GM19035 (cell line): ENCODE results near the gene CEP128.

ENCODE experiments used
- ATAC-seq: cut with Tn5 transposase; IDR thresholded peaks from one replicate; pipeline ENCODE4 v1.9.1; 2021; ENCODE audit not compliant: unreplicated experiment

Gene CEP128

DNA sequence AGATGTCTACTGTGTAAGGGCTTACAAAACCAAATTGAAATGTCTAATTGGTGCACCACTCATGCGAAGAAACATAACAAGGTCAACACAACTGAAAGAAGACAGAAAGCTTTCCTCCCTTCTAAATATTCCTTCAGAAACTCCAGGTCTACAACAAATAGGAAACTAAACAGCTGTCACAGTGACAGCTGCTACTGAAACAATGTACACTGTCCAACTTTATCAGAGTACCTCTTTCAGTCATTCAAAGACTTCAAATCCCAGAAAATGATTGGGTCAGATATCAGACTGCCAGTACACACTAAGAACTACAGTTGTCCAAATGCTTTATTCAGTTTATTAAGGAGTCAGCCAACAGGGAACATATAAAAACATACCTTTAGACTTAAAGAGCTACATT, 35.2 kb downstream of the CEP128 start:
- ATAC-seq, result no peak

DNA sequence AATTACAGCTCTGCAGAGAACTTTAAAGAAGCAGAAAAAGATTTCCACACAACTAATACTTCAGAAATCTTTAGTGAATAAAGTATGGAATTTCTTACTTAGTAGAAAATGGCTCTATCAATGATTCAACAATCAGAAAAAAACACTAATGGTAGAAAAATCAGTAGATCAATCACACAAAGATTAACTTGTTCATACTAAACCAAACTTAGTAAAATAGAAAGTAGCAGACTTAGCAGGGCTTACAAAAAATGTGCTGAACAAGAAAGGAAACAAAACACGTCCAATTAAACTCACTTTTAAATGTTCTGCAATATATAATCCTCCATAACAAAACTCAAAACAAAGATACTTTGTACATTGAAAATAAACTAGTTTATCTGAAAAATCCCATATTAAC, 38.9 kb downstream of the CEP128 start:
- no peak for ATAC-seq

DNA sequence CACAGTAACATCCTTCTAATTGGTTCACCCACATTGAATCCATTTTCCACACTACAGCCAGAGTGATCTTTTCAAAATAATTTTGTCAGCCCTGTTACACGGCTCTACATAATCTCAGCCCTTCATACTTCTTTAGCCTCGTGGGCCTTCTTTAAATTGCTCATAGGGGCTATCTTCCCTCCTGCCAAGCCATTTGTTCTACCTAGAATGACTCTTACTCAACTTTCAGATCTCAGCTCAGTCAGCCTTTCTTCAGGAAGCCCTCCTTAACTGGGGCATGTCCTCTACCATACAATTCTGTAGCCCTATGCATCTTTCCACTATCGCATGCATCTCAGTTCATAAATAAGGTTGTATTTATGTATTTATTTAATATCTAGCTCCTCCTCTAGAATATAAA, 39.7 kb downstream of the CEP128 start:
- ATAC-seq, result no peak

DNA sequence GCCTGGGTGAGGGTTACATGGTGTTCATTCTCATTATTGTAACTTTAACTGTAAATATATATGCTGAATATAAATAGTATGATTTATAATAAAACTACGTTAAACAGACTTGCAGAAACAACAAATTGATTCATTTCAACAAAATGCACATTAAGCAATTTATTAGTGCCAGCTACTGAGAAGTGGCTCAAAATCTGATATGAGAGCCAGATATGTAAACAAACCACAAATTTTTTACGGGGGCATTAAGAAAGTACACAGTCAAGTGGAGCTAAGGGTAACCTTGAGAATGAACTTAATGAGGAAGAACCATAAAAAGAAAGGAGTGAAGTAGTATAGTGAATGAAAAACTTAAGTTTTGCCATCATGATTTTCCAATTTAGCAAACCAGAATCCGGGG, 40.3 kb downstream of the CEP128 start:
- ATAC-seq, result no peak

DNA sequence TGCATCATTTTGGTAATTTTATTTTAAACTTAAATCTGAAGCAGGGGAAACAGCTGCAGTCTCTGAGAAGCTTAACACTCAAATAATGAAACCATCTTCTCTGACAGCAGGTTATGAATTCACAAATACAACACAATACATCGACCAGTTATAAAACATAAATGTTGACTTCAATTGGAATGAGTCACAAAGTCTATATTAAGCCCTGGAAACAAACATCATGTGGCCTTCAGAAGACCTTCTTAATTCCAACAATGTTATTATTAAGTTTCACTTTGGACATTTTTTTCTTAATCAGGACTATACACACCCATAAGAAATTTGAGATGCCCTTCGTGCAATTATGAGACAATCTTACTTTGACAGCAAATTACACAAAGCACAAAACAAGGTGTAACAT, 68.9 kb downstream of the CEP128 start:
- no peak for ATAC-seq

DNA sequence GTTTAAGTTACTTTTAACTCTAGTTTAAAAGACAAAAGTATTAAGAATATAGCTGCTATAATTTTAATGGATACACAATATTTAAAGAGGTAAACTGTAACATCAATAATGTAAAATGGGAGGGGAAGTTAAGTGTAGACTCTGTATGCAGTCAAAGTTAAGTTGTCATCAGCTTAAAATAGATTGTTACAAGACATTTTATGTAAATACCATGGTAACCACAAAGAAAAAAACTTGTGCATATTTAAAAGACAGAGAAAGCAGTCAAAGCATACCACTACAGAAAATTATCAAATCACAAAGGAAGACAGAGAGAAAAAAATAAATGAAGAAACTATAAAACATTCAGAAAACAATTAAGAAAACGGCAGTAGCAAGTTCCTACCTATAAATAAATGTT, 73.3 kb downstream of the CEP128 start:
- no peak for ATAC-seq

DNA sequence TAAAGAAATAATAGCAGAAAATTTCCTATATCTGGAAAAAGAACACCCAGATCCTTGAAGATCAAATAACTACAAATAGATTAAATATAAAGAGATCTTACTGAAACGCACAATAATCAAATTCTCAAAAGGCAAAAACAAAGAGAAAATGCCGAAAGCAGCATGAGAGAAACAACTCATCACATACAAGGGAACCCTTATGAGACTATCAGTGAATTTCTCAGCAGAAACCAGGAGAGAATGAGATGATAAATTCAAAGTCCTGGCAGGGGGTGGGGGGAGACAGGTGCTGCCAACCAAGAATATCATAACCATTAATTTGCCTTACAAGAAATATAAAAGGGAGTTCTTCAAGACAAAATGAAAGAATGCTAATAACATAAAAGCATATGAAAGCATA, 73.7 kb downstream of the CEP128 start:
- ATAC-seq, result no peak

DNA sequence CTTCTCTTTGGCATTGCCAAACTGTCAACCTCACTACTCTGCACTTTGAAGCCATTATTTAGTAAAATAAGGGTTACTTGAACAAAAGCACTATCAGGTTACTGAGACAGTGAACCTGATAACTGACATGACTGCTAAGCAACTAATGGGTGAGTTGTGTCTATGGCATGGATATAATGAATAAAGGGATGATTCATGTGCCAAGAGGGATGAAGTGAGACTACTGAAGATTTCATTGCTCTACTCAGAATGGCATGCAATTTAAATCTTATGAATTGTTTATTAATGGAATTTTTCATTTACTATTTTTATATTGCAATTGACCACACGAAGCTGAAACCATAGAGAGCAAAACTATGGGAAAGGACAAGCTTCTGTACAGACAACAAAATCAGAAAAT, 74.4 kb downstream of the CEP128 start:
- ATAC-seq, result no peak

DNA sequence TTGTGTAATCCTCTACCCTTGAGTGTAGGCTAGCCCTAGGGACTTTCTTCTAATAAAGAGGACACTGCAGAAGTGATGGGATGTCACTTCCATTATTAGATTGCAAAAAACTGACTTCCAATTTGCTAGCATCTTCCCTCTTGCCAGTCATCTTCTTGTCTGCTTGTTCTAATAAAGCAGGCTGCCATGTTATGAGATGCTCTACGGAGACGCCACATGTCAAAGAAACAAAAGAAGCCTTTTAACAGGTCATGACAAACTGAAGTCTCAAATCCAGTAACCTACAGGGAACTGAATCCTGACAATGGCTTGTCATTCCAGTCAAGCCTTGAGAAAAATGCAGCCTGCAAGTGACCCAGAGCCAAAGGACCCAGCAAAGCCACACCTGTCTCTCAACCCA, 76.0 kb downstream of the CEP128 start:
- no peak for ATAC-seq

DNA sequence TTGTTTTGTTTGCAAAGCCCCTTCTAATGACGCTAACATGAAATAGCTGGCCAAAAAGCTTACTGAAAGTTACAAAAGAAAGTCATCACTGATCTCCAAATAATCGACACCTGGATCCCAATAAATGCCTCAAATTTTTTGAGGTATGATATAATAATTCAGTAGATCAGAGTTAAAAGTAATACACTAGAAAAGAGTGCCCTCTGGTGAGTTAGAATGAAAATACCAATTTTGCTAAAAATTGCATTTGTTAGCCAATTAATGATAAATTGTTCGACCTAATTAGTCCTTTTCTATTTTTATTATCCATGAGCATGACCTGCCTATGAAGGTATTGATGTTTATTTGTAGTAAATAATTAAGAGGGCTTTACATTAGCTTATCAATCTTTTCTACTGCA, 78.6 kb downstream of the CEP128 start:
- no peak for ATAC-seq

DNA sequence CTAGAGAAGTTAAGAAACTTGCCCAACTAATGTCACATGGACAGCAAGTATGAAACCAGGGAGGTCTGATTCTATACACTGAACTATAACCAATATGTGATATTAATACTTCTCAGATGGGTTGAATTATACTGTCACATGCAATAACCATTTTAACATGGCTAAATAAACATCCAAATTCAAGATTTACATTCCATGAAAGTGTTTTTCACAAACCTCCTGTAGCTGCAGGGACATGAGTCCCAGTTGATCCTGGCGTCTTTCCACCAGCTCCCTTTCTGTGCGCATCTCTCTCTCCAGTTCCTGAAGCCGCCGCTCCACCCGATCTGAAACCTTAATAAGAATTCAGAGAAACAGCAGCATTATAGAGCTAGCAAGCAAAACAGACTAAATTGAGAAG, 79.0 kb downstream of the CEP128 start:
- ATAC-seq, result no peak

DNA sequence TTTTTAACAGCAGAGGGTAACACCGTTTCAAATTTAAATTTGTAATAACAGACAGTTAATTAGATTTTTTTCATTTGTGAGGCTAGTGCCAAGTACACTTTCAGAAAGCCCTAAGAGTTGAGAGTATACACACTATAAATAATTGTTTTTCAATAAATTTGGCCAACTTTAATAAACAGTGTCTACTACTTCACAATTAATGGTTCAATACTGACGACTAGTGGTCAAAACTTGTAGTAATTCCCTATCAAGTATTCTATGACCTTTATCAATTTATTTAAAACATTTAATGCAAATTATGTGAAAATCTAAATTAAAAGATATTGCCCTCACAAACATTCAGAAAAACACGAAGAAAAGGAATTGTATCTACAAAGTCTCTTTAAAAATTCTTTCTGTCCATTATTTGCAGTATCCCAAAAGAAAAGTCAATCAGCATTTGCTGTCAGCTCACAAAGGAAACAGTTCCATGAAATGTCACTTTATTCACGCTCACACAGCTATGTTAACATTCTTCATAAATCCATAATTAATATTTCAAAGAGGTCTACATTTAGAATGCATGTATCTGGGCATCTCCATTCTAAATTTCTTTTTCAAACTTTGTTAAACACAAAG, 91.2 kb downstream of the CEP128 start:
- ATAC-seq, result no peak

DNA sequence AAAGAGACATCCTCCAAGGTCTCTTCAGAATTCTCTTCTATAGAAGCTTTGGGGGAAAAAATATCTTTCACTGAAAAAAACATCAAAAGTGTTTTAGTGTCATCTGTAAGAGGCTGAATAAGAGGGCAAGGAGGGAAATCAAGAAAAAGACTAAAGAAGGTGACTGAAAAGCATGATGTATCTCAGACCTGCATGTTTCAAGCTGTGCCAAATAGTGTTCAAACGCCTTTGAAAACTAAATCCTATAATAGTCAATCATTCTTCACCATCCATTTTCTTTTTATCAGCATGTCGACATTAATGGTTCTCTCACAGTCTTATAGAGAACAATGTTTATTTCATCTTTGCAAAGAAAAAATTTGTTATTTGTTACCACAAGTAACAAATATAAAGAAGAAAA, 94.5 kb downstream of the CEP128 start:
- no peak for ATAC-seq

DNA sequence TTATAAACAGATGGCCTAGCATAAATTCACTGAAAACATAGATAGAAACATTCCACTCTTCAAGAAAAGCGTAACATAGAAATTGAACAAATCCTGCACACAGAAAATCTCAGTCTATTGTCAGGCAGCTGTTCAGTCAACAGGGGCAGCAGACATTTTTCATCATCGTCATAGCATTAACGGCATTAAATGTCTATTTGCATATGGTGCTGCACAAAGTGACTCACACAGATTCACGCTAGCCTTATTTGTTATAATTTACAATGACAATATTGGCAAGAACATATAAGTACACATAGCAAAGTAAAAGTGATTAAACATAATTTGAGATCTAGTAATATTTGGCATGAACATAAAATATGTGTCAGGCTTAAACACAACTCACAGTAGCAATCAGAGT, 95.7 kb downstream of the CEP128 start:
- ATAC-seq, result no peak

DNA sequence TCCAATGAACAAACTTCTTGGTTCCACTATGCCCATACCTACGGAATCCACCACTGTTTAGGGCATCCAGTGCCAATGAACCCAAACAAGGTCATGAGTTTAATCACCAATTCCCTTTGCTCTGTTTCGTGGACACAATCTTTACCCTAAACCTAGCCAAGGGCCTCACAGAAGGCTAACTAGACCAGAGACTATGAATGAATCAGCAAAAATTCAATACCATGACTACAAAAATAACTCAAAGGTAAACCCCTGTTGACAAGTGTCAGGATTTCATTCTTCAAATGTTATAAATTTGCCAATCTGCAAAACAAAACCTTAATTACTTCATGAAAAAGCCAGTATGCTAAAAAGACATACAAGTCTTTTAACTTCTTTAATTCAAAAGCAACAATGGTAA, 96.7 kb downstream of the CEP128 start:
- ATAC-seq, result no peak

DNA sequence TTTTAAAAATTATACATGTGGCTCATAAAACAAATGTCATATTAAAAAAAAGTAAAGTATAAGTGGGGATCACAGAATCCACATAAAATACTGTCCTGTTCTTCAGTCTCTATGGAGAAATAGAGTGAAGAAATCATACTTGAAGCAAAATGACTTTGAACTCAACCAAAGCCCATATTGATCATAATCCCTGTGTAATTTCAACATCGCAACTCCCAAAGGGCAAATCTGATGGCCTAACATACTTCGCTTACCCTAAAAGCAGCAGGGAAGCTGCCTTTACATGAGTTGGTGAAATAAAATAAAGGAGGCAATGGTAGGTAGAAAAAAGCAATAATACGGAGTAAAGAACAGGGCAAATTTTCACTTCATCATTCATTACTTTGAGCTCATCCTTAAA, 101.8 kb downstream of the CEP128 start:
- no peak for ATAC-seq

DNA sequence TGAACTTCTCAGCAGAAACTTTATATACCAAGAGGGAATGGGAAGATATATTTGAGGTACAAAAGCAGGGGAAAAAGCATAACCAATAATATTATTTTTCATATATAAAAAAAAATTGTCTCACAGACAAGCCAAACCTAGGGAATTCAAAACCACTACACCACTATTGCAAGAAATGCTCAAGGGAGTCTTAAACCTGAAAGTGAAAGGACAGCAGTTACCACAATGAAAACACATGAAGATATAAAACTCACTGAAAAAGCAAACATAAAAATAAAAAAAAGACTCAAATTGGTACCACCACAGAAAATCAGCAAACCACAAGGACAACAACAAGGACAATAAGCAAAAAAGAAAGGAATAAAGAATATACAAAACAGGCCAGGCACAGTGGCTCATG, 131.9 kb downstream of the CEP128 start:
- no peak for ATAC-seq

DNA sequence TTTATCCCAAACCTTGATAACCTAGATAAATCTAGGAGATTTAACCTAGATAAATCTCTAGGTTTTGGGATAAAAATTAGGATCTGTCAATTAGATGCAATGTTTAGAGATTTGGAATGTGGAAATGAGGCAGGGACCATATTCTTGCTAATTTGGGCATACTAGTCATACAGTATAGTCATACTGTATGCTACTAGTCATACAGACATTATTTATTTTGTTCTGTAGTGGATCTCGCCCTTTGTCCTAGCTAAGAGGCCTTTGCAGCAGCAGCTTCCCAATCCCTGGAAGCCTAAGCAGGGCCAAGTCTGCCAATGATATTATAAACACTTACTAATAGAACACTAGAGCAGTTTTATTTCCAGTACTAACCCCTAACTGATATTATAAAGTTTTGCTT, 136.4 kb downstream of the CEP128 start:
- no peak for ATAC-seq

DNA sequence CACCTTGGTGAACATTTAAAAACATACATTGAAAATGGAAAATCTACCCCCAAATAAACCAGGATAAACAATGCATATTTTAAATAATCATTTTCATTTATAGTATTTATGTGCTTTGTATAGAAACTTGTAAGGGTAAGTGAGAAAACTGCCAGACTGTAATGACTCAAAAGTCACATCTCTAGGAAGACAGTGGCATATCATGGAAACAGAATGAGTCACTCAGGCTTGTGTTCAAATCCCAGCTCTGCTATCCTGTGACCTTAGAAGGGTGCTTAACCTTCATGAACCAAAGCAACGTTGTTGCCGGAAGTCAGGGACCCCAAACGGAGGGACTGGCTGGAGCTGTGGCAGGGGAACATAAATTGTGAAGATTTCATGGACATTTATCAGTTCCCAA, 142.7 kb downstream of the CEP128 start:
- ATAC-seq, result no peak

DNA sequence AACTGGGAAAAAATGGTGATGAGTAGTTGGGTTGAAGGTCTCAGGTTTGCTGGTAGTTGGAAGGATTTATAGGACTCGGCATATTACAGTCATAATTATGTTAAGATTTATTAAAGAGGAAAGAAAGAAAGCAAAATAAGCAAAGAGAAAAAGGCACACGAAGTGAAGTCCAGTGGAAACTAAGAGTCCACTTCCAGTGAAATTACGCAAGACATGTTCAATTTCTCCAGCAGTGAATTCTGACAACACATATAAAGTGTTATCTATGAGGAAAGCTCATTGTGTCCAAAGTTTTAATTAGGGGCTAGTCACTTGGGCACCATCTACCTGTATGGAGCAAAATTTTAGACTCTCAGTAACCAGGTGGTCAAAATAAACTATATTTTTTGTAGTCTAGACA, 143.3 kb downstream of the CEP128 start:
- ATAC-seq, result no peak

DNA sequence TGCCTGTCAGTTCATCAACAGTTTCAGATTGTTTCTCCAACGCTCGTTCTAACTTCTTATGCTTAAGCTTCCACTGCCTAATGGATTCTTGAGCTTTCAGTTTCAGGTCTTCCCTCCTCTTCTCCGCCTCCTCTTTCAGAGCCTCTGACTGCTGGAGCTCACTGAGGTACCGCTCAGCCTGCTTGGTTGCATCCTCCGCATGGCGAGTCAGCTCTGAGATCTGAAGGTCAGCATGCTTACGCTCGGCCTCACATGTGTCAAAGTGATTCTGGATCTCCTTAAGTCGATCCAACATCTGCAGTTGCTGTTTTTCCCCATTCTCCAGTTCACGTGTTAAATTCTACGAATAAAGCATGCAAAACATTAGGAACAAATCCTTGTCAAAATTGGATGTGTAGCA, 148.8 kb downstream of the CEP128 start:
- no peak for ATAC-seq

DNA sequence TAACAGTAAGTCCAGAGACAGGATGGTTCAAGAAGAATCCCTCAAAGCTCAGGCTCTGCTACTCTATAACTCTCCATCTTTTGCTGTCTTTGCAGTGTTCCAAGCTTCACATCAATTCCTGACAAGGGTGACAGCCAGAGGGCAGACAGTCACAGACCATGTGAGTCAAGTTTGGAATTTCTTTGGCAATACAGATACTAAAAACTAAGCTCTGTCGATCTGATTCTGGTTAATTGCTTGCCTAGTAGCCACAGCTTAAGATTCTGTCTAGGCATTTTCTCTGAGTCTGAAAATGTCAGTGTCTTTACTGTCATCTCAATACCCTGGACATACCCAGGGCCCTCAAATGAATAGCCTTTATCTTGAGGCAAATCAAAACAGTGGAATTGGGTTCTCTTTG, 153.7 kb downstream of the CEP128 start:
- no peak for ATAC-seq

DNA sequence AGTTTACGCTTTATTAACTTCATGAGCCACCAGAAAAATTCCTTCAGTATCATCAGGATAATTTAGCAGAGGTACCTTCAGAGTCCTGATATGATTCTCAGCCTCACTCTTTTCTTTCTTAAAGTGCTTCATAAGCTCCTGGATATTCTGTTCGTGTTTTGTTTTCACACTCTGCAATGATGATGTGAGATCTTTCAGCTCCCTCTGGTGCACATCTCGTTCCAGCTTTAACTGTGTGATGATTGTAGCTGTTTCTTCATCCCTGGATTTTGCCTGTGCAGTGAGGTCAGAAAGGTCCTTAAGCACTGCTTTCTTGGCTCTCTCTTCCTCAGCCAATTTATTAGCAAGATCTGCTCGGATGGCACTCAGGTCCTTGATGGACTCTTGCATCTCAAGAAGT, 156.7 kb downstream of the CEP128 start:
- no peak for ATAC-seq

DNA sequence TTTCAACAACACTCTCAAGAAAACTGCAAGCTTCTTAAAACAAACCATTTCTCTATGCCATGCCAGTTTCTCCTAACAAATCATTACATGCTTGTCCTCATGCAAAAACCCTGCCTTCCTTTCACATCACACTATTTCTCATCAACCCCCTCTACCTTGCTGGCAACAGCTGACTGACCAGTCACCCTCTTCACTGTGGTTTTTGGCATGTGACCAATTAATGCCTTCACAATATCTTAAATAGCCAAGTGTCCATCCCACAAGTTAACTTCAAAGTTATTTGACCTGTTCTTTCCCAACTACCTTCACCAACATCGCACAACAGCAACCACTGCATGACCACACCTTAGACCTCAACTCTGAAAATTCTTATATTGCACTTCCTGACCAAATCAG, 159.6 kb downstream of the CEP128 start:
- ATAC-seq, result no peak
